K562 (cell line): Measurements from ENCODE around the gene TBX1. TPM values are rescaled to one million over a fixed set of nuclear protein-coding genes. Genes with fewer than 3 reads are reported as not detected.

ENCODE experiments used
- CGGBP1 ChIP-seq: fragments of 250-450 bp; sonication (Bioruptor Pico); IDR thresholded peaks from 2 replicates; pipeline ENCODE4 v1.9.0; 2021; ENCODE audit warnings: mild to moderate bottlenecking
- CXXC5 ChIP-seq: fragments of 250-450 bp; sonication (Bioruptor Pico); IDR thresholded peaks from 2 replicates; pipeline ENCODE4 v1.8.0; 2022; ENCODE audit warnings: inconsistent platforms, mild to moderate bottlenecking, moderate library complexity
- EZH2 ChIP-seq: IDR thresholded peaks from 2 replicates; pipeline ENCODE4 v1.6.1; 2012; ENCODE audit warnings: low read depth, mild to moderate bottlenecking, inconsistent platforms, low read length, borderline replicate concordance
- FIP1L1 ChIP-seq: fragments of 200-400 bp; formaldehyde crosslinking; IDR thresholded peaks from 2 replicates; pipeline ENCODE4 v1.6.1; 2018; ENCODE audit warnings: mild to moderate bottlenecking, low read depth, low read length; ENCODE audit not compliant: poor library complexity, severe bottlenecking
- GABPB2 ChIP-seq: fragments of 250-450 bp; sonication (Bioruptor Pico); conservative IDR thresholded peaks from 2 replicates; pipeline ENCODE4 v1.5.1; 2021; ENCODE audit warnings: mild to moderate bottlenecking
- KDM5B ChIP-seq: fragments of 200-600 bp; sonication (generic); IDR thresholded peaks from 2 replicates; pipeline ENCODE4 v1.6.1; 2012; ENCODE audit warnings: low read depth, mild to moderate bottlenecking, moderate library complexity, low read length, control low read depth, inconsistent platforms; ENCODE audit not compliant: insufficient replicate concordance
- MEF2A ChIP-seq: IDR thresholded peaks from 2 replicates; pipeline ENCODE4 v1.6.1; 2011; ENCODE audit warnings: low read depth, mild to moderate bottlenecking, low read length, moderate library complexity; ENCODE audit not compliant: control insufficient read depth
- NKRF ChIP-seq: fragments of 450-650 bp; IDR thresholded peaks from 2 replicates; pipeline ENCODE4 v1.6.1; 2016; ENCODE audit warnings: borderline replicate concordance
- NR3C1 ChIP-seq: sonication (generic); formaldehyde crosslinking; IDR thresholded peaks from 2 replicates; pipeline ENCODE4 v1.8.1; 2022; ENCODE audit warnings: missing genetic modification reagents
- PREB ChIP-seq: sonication (generic); formaldehyde crosslinking; IDR thresholded peaks from 2 replicates; pipeline ENCODE4 v1.8.1; 2023; ENCODE audit warnings: mild to moderate bottlenecking, missing genetic modification reagents
- SIX5 ChIP-seq, 2 experiments: IDR thresholded peaks; 2 replicates each; pipeline ENCODE4 v1.6.1; 2011; ENCODE audit warnings: low read length in 2 of 2, borderline replicate concordance in 1 of 2, low read depth in 1 of 2, mild to moderate bottlenecking in 1 of 2, moderate library complexity in 1 of 2; ENCODE audit not compliant: insufficient read depth in 1 of 2
- SP1 ChIP-seq: sonication (generic); formaldehyde crosslinking; IDR thresholded peaks from 2 replicates; pipeline ENCODE4 v1.8.1; 2022; ENCODE audit warnings: mild to moderate bottlenecking, missing genetic modification reagents
- TCF7 ChIP-seq: sonication (generic); IDR thresholded peaks from 2 replicates; pipeline ENCODE4 v1.6.1; 2016; ENCODE audit warnings: antibody characterized with exemption, borderline replicate concordance
- TCF7L2 ChIP-seq: fragments of 150-350 bp; IDR thresholded peaks from 2 replicates; pipeline ENCODE4 v1.6.1; 2016; ENCODE audit warnings: low read depth, mild to moderate bottlenecking, low read length, moderate library complexity
- TEAD4 ChIP-seq, 2 experiments: sonication (generic) in 1 of 2; formaldehyde crosslinking in 1 of 2; IDR thresholded peaks; 2 replicates each; pipeline versions ENCODE4 v1.6.1 to v1.8.0; 2012 to 2022; ENCODE audit warnings: borderline replicate concordance in 1 of 2, inconsistent platforms in 1 of 2, low read length in 1 of 2, mild to moderate bottlenecking in 1 of 2, missing genetic modification reagents in 1 of 2
- ZBTB12 ChIP-seq: fragments of 250-450 bp; sonication (Bioruptor Pico); IDR thresholded peaks from 2 replicates; pipeline ENCODE4 v1.4.0; 2020
- ZNF511 ChIP-seq: sonication (generic); formaldehyde crosslinking; IDR thresholded peaks from 2 replicates; pipeline ENCODE4 v1.8.0; 2022; ENCODE audit warnings: mild to moderate bottlenecking, missing genetic modification reagents
- ZNF584 ChIP-seq: fragments of 200-800 bp; sonication (Bioruptor generic); IDR thresholded peaks from 2 replicates; pipeline ENCODE4 v1.6.1; 2016; ENCODE audit warnings: low read depth, mild to moderate bottlenecking, missing genetic modification characterization, missing compliant biosample characterization
- ZNF766 ChIP-seq: fragments of 200-800 bp; sonication (Bioruptor generic); conservative IDR thresholded peaks from 2 replicates; pipeline ENCODE4 v1.6.1; 2016; ENCODE audit warnings: missing genetic modification characterization, missing compliant biosample characterization
- polyA plus RNA-seq, 8 experiments: library from polyadenylated mRNA; depleted of rRNA in 4 of 8; stranded (reverse) in 5 of 8; unstranded in 3 of 8; fragments of >200 nt; fragmentation: Nextera tagmentation in 2 of 8; fragmentation: Illumina TruSeq in 1 of 8; extraction: Ambion mirVana in 2 of 8; extraction: Trizol in 1 of 8; gene quantifications; 2 replicates each; pipeline versions ENCODE4 v1.2.1 to v1.2.3, GENCODE V29; 2011 to 2014; ENCODE audit warnings: inconsistent platforms in 1 of 8, missing spikeins in 1 of 8
- total RNA-seq, 7 experiments: library from RNA; depleted of rRNA in 6 of 7; stranded (reverse); fragments of >200 nt in 6 of 7; fragmentation: Illumina TruSeq in 2 of 7; extraction: Trizol in 2 of 7; gene quantifications; 2 replicates each; pipeline versions ENCODE4 v1.2.1 to v1.2.3, GENCODE V29; 2011 to 2021; ENCODE audit warnings: low replicate concordance in 1 of 7

TBX1 gene
- total and polyA plus RNA-seq, 9 of the 15 experiments (the other 6 are each of a cell fraction or from before 2014, with no cell fraction given) = 0.07 to 35.0 (median 3.9) TPM

GRCh38 chr22:19806213-19807160 is 45.9 kb downstream of the TBX1 start (continued):
- peak; percentile 88; the same call in 1 of the 2 replicates for TF ChIP-seq NKRF
- TF ChIP-seq TCF7L2 = no peak
- TF ChIP-seq EZH2 = no peak
- TF ChIP-seq ZNF584 (CRISPR knock-in tag) = no peak
- TF ChIP-seq ZNF766 (CRISPR knock-in tag) = no peak
- TF ChIP-seq SP1 (CRISPR knock-in tag) = no peak
- no peak for TF ChIP-seq SIX5 (IDR thresholded peaks at IDR 0.05; ENCODE audit: borderline replicate concordance in 1 of 2, insufficient read depth in 1 of 2, low read depth in 1 of 2, low read length in 2 of 2)
- no peak for TF ChIP-seq CGGBP1 (CRISPR knock-in tag)
- TF ChIP-seq CXXC5 (CRISPR knock-in tag) = peak; percentile 81
- no peak for TF ChIP-seq GABPB2
- TF ChIP-seq KDM5B = peak; percentile 20
- TF ChIP-seq TCF7 = no peak
- no peak for TF ChIP-seq MEF2A
- TF ChIP-seq NR3C1 (CRISPR knock-in tag) = no peak
- TF ChIP-seq ZBTB12 = no peak
- TF ChIP-seq TEAD4 (IDR thresholded peaks at IDR 0.05; ENCODE audit: low read length) = peak; percentile 32; the same call in 1 of the 2 replicates
- TF ChIP-seq TEAD4 (CRISPR knock-in tag; IDR thresholded peaks at IDR 0.05; ENCODE audit: borderline replicate concordance) = no peak
- no peak for TF ChIP-seq PREB
- TF ChIP-seq FIP1L1 = peak; percentile 54
- TF ChIP-seq ZNF511 = no peak
